Activated CD8-positive, alpha-beta memory T cell treated with anti-CD3 and anti-CD28 coated beads for 24 hours (primary cell): ENCODE data around the gene ABLIM1.

Experiments used
- DNase-seq: peaks from one replicate; pipeline ENCODE4 v3.0.0-alpha.2; 2020

ABLIM1 gene

GRCh38 chr10:114542373-114542772, 115.7 kb downstream of the ABLIM1 start:
- no peak for DNase-seq

GRCh38 chr10:114541797-114542160, 116.3 kb downstream of the ABLIM1 start:
- DNase-seq: no peak

DNA sequence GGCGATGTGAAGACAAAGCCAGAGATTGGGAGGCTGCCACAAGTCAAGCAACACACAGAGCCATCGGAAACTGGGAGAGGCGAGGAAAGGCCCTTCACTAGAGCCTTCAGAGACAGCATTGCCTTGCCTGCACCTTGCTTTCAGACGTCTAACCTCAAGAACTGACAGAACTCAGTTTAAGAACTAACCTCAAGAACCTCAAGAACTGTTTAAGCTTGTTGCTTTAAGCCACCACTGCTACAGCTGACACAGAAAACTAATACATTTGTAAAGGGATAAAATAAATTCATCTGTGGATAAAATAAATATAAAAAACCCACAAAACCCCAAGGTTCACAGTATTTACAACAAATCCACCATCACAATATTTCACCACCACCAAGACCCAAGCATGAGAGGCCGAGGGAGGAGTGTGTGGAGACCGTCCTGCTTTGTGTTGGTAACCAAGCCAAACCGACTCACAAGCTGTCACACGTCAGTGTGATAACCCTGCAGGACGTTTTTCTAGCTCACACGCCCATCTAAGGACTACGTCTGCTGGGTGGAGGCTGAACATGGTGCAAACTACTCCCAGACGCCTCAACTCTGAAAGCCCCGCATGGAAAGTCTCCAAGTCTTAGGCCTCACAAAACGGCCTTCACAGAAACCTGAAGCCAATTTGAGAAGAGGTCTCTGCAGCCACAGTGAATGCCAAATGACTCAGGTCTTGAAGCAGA, 116.8 kb downstream of the ABLIM1 start:
- DNase-seq: peak; percentile 82

GRCh38 chr10:114540236-114540635, 117.8 kb downstream of the ABLIM1 start:
- DNase-seq: no peak

- peak; percentile 52 for DNase-seq
These were observed 118.5 kb downstream of the ABLIM1 start for GRCh38 chr10:114539623-114540022.

- DNase-seq: peak; percentile 26
These were observed 119.7 kb downstream of the ABLIM1 start for GRCh38 chr10:114538181-114538906.

DNA sequence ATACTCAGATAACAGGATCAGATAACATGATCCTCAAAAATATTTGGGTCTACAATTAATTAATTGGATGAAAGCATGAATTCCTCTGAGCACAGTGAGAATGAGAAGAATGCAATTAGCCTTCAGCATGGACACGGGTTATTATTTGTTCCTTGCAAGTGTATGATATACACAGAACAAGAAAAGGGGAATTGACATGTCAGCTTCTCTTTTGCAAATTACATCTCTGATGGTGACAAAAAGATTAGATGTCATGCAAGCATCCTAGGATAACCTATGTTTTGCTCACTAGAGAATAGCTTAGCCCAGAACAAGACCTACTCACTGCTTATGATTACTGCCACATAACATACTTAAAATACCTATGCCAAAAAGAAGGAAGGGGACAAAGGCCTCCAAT, 120.3 kb downstream of the ABLIM1 start:
- DNase-seq: no peak

DNA sequence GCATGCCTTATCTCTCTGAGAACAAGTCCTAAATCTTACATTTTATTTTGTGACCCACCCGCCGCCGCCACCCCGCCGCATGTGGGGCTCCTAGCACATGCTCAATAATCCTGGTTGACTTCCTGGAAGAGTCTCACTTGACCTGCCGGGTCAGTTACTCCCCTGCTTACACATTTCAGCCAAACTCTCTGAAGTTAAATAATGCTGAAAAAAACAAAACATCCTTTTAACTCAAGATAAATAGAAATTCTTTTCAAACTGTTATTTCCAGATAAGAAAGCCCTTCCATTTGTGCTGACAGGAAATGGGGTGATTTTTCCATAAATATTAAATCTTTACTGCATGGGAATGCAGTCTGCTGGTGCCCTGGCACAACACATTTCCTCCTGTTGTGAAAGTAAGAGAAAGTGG, 123.5 kb downstream of the ABLIM1 start:
- DNase-seq: peak; percentile 38

DNA sequence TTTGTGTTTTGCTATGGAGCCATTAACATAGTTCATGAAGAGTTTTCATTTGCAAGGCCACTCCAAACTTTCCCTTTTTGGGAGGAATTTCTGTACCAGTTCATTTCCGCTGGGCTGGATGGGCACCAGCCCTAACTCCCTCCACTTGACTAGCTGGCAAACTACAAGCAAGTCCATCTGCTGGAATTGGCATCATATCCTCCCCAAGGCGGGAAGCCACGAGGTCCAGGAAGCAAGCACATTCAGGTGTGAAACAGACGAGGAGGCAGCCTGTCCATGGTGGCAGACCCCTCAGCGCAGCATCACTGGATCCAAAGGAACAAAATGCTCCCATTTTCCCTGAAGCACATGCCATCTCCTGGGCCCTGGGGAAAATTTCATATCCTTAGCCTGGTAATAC, 125.8 kb downstream of the ABLIM1 start:
- DNase-seq: no peak

- DNase-seq: peak; percentile 90
These were observed 131.4 kb downstream of the ABLIM1 start for GRCh38 chr10:114526504-114527238.

- no peak for DNase-seq
These were observed 132.0 kb downstream of the ABLIM1 start for GRCh38 chr10:114526126-114526503.

DNA sequence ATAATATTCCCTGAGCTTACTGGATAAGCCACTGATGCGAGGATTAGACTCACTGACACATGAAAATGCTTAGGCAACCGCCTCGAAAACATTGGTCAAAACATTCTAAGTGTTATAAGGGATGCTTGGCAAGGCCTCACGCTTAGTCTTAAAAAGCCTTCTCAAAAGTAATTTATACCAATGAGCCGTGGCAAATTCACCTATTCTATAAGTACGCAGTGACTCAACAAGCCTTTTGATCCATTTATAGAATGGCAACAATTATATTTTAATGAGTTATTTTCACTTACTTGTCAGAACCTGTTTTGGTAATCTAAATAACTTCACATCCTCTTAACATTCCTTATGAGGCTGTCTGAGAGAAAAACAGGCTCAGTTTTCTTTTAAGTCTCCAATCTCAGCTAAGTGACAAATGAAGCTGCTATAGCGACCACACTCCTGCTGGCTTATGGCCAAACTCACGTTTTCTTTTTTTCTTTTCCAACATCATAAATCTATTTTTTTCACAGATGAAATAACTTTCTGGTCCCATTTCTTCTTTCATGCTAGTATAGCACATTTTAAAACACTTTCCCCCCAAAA, 132.6 kb downstream of the ABLIM1 start:
- no peak for DNase-seq

DNA sequence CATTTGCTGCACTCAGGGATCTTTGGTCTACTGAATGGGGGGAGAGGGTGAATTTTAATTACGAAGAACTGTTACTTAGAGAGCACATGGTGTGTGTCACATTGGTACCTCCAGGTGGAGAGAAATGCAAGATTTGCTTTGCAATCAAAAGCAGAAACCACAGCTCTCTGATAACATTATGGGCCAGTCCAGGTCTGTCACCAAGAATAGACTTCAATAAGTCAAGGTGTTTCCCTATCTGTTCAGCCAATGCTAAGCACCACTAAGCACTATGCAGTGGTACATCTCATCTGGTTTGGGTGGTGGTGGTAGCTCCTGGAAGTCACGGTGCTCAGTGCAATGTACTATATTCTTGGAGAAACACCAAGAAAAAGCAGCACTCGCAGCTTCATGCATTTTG, 134.2 kb downstream of the ABLIM1 start:
- no peak for DNase-seq

- no peak for DNase-seq
These were observed 136.8 kb downstream of the ABLIM1 start for GRCh38 chr10:114521255-114521654.

- no peak for DNase-seq
These were observed 137.6 kb downstream of the ABLIM1 start for GRCh38 chr10:114520453-114520852.

- no peak for DNase-seq
These were observed 138.2 kb downstream of the ABLIM1 start for GRCh38 chr10:114519756-114520293.

GRCh38 chr10:114519306-114519669, 138.8 kb downstream of the ABLIM1 start:
- DNase-seq: no peak

DNA sequence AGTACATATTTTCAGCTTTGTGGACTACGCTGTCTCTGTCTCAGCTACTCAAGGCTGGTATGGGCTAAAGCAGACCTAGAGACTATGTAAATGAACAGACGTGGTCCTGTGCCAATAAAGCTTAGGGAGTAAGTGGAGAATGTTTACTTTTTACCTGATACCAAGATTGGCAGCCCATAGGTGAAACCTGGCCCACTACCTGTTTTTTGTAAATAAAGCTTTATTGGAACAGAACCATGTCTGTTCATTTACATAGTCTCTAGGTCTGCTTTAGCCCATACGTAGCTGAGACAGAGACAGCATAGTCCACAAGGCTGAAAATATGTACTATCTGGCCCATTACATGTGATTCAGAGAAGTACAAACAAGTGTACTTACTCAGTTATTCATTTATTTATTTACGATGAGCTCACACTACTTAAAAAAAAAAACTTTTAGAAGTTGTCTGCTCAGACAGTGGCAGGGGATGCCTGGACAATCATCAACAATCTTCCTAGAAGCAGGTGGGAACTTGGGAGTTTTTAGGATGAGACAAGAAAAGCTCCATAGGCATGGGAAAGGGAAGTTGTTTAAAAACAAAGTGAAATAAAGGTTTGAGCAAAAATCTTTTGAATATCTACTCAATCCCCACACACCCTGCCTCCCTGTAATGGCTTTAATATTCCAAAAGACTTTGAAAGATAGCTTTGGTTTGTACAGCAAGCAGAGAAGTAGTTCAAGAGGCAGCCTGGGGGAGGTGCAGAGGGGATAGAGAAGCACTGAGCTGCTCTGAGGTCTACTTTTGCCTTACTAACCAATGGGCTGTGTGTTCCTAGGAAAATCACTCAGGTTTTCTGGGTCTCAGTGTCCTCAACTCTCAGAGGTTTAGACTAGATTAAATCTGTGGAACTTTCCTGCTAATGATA, 139.4 kb downstream of the ABLIM1 start:
- no peak for DNase-seq

DNA sequence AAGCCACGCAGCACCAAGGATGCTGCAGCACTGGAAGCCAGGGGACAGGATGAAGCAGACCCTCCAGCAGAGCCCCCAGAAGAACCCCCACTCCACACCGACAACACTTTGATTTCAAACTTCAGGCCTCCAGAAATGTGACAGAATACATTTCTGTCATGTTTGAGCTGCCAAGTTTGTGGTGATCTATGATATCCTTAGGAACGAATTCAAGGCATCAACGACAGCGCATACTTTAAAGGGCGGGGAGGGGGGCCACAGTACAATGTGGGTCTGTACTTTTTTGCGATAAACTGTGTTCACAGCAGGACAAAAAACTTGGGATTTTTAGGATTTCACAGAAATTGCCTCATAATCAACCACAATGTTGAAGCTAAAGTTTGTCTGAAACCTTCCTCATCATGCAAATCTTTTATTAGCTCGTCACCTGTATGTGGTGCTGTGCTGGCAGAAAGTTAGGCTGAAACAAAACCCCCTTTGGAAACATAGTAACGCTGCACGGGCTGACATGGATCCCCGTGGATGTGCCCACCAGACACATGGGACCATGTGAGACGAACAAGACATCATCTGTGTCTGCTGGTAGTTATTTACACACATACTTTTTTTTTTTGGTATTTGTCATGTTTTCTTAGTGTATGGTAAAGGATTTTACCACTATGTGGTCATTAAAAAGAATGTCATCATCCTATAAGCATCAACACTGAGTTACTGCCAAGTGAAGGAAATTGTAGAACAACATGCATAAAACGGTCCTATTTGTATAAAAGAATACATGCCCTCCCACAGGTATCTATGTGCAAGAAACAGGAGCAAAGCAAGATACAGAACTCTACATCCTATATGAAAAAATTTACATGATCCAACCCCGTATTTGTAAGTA, 140.5 kb downstream of the ABLIM1 start:
- DNase-seq: no peak

- no peak for DNase-seq
These were observed 141.7 kb downstream of the ABLIM1 start for GRCh38 chr10:114516356-114516755.

GRCh38 chr10:114515298-114515914, 142.7 kb downstream of the ABLIM1 start:
- DNase-seq: peak; percentile 59
